ENCODE measurements around the gene TMEM201. TPM values are rescaled to one million over a fixed set of nuclear protein-coding genes. Genes with fewer than 3 reads are reported as not detected.

The TMEM201 gene
- total and polyA plus RNA-seq, 2 of the 13 experiments (the other 11 are each of a cell fraction or from before 2014, with no cell fraction given) = 1.5 to 8.2 TPM

DNA sequence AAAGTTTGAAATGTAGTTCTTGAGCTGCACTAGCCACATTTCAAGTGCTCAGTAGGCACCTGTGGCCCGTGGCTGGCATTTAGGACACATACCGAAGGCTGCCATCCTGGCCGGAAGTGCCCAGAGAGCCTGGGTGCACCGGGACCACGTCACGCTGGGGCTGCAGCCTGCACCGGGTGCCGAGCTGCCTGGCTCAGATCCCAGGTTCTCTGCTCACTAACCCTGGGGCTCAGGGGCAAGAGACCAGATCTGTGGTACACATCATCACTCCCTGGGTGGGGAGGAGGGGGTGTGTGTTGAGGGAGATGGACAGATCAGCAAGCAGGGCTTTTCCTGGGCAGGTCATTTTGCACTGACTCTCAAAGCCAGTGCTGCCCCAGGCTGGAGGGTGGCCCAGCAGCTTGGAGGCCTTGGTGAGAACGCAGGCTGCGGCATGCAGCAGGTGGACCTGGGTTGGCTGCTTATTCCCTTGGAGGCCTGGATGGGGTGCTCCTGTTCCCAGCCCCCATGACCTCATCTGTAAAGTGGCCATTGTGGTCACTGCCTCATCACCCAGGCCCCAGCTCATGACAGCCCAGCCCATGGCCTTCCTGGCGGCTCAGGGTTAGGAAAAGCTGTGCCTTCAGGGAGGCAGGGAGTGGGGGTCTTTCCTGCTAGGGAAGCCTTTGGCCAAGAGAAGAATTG, 23.6 kb downstream of the TMEM201 start (continued):
- TF ChIP-seq, protein P1, sequence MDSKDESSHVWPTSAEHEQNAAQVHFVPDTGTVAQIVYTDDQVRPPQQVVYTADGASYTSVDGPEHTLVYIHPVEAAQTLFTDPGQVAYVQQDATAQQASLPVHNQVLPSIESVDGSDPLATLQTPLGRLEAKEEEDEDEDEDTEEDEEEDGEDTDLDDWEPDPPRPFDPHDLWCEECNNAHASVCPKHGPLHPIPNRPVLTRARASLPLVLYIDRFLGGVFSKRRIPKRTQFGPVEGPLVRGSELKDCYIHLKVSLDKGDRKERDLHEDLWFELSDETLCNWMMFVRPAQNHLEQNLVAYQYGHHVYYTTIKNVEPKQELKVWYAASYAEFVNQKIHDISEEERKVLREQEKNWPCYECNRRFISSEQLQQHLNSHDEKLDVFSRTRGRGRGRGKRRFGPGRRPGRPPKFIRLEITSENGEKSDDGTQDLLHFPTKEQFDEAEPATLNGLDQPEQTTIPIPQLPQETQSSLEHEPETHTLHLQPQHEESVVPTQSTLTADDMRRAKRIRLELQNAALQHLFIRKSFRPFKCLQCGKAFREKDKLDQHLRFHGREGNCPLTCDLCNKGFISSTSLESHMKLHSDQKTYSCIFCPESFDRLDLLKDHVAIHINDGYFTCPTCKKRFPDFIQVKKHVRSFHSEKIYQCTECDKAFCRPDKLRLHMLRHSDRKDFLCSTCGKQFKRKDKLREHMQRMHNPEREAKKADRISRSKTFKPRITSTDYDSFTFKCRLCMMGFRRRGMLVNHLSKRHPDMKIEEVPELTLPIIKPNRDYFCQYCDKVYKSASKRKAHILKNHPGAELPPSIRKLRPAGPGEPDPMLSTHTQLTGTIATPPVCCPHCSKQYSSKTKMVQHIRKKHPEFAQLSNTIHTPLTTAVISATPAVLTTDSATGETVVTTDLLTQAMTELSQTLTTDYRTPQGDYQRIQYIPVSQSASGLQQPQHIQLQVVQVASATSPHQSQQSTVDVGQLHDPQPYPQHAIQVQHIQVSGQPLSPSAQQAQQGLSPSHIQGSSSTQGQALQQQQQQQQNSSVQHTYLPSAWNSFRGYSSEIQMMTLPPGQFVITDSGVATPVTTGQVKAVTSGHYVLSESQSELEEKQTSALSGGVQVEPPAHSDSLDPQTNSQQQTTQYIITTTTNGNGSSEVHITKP (CRISPR knock-in tag; IDR thresholded peaks at IDR 0.05; ENCODE audit: low read depth) = no peak
- TF ChIP-seq HNRNPH1 (optimal IDR thresholded peaks at IDR 0.05; ENCODE audit: low read depth, low read length) = no peak
- no peak for TF ChIP-seq PRPF4 (IDR thresholded peaks at IDR 0.05; ENCODE audit: low read depth, low read length, poor library complexity, severe bottlenecking)
- TF ChIP-seq ZNF7 (CRISPR knock-in tag; IDR thresholded peaks at IDR 0.05) = no peak
- no peak for TF ChIP-seq AGO2 (optimal IDR thresholded peaks at IDR 0.05; ENCODE audit: low read depth, low read length)
- TF ChIP-seq MAFG (CRISPR knock-in tag; IDR thresholded peaks at IDR 0.05) = no peak
- TF ChIP-seq ZNF33B (CRISPR knock-in tag; IDR thresholded peaks at IDR 0.05) = no peak
- TF ChIP-seq, protein P2, sequence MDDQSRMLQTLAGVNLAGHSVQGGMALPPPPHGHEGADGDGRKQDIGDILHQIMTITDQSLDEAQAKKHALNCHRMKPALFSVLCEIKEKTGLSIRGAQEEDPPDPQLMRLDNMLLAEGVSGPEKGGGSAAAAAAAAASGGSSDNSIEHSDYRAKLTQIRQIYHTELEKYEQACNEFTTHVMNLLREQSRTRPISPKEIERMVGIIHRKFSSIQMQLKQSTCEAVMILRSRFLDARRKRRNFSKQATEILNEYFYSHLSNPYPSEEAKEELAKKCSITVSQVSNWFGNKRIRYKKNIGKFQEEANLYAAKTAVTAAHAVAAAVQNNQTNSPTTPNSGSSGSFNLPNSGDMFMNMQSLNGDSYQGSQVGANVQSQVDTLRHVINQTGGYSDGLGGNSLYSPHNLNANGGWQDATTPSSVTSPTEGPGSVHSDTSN (CRISPR knock-in tag; IDR thresholded peaks at IDR 0.05; ENCODE audit: borderline replicate concordance) = no peak
- no peak for TF ChIP-seq MAFF (IDR thresholded peaks at IDR 0.05; ENCODE audit: low read depth, low read length)
